Measurements from ENCODE around the gene MOSPD2. TPM values are rescaled to one million over a fixed set of nuclear protein-coding genes. Genes with fewer than 3 reads are reported as not detected.

Gene MOSPD2
- total RNA-seq, 2 donors from 2014 or later, result 6.3 to 12.5 TPM

DNA sequence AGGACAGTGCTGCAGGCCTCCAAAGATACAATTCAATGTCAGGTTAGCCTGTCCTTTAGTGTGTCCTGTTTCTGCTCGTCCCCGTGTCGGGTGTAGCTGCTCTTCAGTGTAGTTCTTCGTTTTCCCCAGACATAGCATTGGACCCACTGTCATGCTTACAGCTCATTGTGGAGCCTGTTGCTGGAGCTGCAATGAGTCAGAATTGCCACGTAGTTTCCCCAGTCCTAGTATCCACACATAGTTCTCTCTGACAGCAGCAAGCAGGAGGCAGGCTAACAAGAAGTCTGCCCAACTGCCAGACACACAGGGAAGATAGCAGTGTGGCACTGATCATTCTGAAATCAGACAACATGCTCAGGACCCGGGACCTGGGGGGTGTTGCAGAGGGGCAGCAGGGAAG is 49.2 kb downstream of the MOSPD2 start:
- intact Hi-C loops (cut with DNase I), result no loop called here
- no peak for TF ChIP-seq POLR2A (IDR thresholded peaks at IDR 0.05)
- Histone ChIP-seq H3K27ac (no peak overlapping the region), H3K9me3 (no peaks in the 10 kb centered on the region), H3K4me3 (no peak overlapping the region), H3K27me3 (no peaks in the 10 kb centered on the region), H3K4me1 (no peaks in the 10 kb centered on the region), H3K36me3 (replicated peaks in 1 of 2; ENCODE audit: insufficient read depth in 1 of 2, low read depth in 2 of 2) (no peaks in the 10 kb centered on the region)
- no peak for DNase-seq
- ATAC-seq, result no peak
- 78 to 94% methylated on average over 5 to 6 of the region's 6 CpGs for WGBS, 2 donors

DNA sequence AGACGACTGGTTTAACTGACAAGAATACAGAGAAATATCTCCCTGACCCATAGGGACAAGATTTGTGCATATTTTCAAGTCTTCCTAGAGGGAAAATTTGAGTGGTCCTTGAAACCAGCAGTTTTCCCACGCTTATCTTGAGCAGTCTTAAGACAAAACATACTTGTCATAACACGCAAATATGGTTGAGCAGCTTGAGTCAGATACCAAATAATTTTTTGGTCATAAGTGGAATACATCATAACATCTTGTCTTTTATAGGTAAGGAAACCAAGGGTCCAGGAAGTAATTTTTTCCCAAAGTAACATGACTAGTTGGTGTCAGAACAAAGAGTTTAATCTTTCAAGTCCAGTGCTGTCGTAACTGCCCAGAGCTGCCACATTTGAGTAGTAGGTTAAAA is 50.5 kb downstream of the MOSPD2 start:
- H3K27me3 ChIP-seq, result no peaks in the 10 kb centered on the region
- H3K9me3 ChIP-seq, result no peaks in the 10 kb centered on the region
- no peaks in the 10 kb centered on the region for H3K36me3 ChIP-seq (replicated peaks in 1 of 2; ENCODE audit: insufficient read depth in 1 of 2, low read depth in 2 of 2)
- TF ChIP-seq, protein P1, sequence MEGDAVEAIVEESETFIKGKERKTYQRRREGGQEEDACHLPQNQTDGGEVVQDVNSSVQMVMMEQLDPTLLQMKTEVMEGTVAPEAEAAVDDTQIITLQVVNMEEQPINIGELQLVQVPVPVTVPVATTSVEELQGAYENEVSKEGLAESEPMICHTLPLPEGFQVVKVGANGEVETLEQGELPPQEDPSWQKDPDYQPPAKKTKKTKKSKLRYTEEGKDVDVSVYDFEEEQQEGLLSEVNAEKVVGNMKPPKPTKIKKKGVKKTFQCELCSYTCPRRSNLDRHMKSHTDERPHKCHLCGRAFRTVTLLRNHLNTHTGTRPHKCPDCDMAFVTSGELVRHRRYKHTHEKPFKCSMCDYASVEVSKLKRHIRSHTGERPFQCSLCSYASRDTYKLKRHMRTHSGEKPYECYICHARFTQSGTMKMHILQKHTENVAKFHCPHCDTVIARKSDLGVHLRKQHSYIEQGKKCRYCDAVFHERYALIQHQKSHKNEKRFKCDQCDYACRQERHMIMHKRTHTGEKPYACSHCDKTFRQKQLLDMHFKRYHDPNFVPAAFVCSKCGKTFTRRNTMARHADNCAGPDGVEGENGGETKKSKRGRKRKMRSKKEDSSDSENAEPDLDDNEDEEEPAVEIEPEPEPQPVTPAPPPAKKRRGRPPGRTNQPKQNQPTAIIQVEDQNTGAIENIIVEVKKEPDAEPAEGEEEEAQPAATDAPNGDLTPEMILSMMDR (IDR thresholded peaks at IDR 0.05), result no peak
- no peak for TF ChIP-seq POLR2A (IDR thresholded peaks at IDR 0.05)
- 76 to 84% methylated on average over 4 of the region's 4 CpGs for WGBS, 2 donors
- no peak for ATAC-seq
- H3K27ac ChIP-seq, result no peak overlapping the region
- no peak overlapping the region for H3K4me3 ChIP-seq
- no peak for DNase-seq
- H3K4me1 ChIP-seq, result no peaks in the 10 kb centered on the region
- intact Hi-C loops (cut with DNase I), result no loop called here

DNA sequence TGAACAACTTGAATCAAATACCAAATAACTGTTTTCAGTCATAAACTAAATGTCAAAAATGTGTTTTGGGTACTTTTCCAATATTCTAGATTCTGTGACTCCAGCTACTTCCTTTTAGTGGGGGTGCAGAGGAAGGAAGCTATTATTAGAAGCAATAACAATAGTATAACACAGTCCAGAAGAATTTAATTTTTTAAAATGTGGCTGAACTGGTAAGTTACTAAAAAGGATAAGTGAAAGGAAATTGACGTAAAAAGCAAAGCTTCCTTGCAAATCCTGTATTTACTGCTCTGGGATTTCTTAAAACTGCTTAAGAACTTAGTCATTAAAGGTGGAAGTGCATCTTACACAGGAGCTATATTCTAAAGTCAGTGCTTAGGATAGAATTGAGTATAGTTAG is 53.2 kb downstream of the MOSPD2 start:
- 73 to 90% methylated on average over 1 of the region's 1 CpG for WGBS, 2 donors
- TF ChIP-seq POLR2A (IDR thresholded peaks at IDR 0.05), result no peak
- TF ChIP-seq, protein P1 (IDR thresholded peaks at IDR 0.05), result no peak

DNA sequence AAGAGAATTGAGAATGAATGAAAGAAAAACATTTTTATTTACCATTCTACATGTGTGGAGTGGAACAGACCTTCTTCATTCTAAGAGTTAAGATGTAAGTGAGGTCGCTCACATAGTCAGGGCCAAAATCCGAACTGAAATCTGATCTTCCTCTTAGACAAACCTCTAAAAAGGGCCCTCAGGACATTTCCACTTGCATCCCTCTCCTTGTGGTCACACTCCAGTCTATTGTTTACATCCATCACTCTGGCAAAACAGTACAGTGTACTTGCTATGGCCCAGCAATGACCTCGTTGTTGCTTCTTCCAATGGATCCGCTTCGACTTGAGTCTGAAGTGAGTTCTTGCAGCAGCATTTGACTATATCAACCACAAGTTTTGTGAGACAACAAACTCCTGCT is 54.2 kb downstream of the MOSPD2 start:
- no peak for ATAC-seq
- H3K27me3 ChIP-seq, result no peaks in the 10 kb centered on the region
- intact Hi-C loops (cut with DNase I), result no loop called here
- H3K27ac ChIP-seq, result no peak overlapping the region
- WGBS, 2 donors, result 46 to 56% methylated on average over 5 of the region's 5 CpGs
- no peak for TF ChIP-seq POLR2A (IDR thresholded peaks at IDR 0.05)
- no peaks in the 10 kb centered on the region for H3K36me3 ChIP-seq (replicated peaks in 1 of 2; ENCODE audit: insufficient read depth in 1 of 2, low read depth in 2 of 2)
- H3K9me3 ChIP-seq, result no peaks in the 10 kb centered on the region
- no peak for DNase-seq
- no peak overlapping the region for H3K4me3 ChIP-seq
- H3K4me1 ChIP-seq, result no peaks in the 10 kb centered on the region

More for the DNA sequence above, 53.2 kb downstream of the MOSPD2 start:
- no peaks in the 10 kb centered on the region for H3K36me3 ChIP-seq (replicated peaks in 1 of 2; ENCODE audit: insufficient read depth in 1 of 2, low read depth in 2 of 2)
- H3K4me3 ChIP-seq, result no peak overlapping the region
- ATAC-seq, result no peak
- intact Hi-C loops (cut with DNase I), result no loop called here
- H3K27me3 ChIP-seq, result no peaks in the 10 kb centered on the region
- DNase-seq, result no peak
- no peaks in the 10 kb centered on the region for H3K9me3 ChIP-seq
- no peaks in the 10 kb centered on the region for H3K4me1 ChIP-seq
- H3K27ac ChIP-seq, result no peak overlapping the region

DNA sequence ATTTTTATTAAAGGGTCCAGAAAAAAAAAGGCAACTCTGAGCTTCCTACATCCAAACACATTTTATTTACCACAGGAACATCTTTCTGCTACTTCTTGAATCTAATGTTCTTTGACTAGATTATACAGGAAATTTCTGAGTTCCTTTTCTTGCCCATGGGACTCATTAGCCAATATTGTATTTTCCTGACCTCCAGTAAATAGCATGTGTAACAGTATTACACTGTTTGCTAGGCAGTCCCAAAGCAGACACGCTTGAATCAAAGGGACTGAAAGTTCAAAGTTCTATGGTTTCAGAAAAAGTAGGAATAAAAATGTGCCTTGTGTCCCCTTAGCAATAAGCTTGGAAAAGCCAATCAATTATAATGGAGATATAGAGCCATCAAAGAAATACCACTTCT is 57.4 kb downstream of the MOSPD2 start:
- no peak for DNase-seq
- intact Hi-C loops (cut with DNase I), result no loop called here
- H3K36me3 ChIP-seq (replicated peaks in 1 of 2; ENCODE audit: insufficient read depth in 1 of 2, low read depth in 2 of 2), result no peaks in the 10 kb centered on the region
- no peaks in the 10 kb centered on the region for H3K4me1 ChIP-seq
- no peaks in the 10 kb centered on the region for H3K27me3 ChIP-seq
- 25 to 33% methylated on average over 1 of the region's 1 CpG for WGBS, 2 donors
- ATAC-seq, result no peak
- no peak overlapping the region for H3K27ac ChIP-seq
- H3K4me3 ChIP-seq, result no peak overlapping the region
- TF ChIP-seq POLR2A (IDR thresholded peaks at IDR 0.05), result no peak
- TF ChIP-seq, protein P1 (IDR thresholded peaks at IDR 0.05), result no peak
- H3K9me3 ChIP-seq, result no peaks in the 10 kb centered on the region

DNA sequence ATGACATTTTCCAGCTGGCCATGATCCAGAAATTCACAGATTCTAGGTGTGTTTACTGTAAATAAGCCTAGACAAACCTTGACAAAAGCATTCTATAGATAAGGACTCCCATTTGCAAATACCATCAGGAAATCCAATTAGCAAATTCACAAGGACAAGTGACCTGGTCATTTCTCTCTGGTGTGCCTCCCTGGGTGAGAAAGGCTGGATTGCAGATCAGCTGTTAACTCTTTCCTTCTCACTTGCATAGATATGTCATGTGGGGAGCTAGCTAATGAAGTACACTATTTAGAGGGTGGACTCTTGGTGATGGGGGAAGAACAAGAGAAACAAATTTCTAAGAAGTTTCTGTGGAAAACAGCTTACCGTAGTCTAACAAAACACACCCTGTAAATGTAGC is 58.9 kb downstream of the MOSPD2 start:
- intact Hi-C loops (cut with DNase I), result no loop called here
- WGBS, 2 donors, result 64 to 75% methylated on average over 1 of the region's 1 CpG
- TF ChIP-seq, protein P1 (IDR thresholded peaks at IDR 0.05), result no peak

More for the DNA sequence above, 58.9 kb downstream of the MOSPD2 start:
- H3K9me3 ChIP-seq, result no peaks in the 10 kb centered on the region
- no peak for ATAC-seq
- no peaks in the 10 kb centered on the region for H3K36me3 ChIP-seq (replicated peaks in 1 of 2; ENCODE audit: insufficient read depth in 1 of 2, low read depth in 2 of 2)
- no peak for DNase-seq
- H3K4me1 ChIP-seq, result no peaks in the 10 kb centered on the region
- no peak overlapping the region for H3K4me3 ChIP-seq
- no peaks in the 10 kb centered on the region for H3K27me3 ChIP-seq
- H3K27ac ChIP-seq, result no peak overlapping the region

Measured in body of pancreas (tissue), 4 donors.